NT2/D1 (cell line): ENCODE results near the gene RBM8A.

Source experiments
- DNase-seq: peaks from one replicate; pipeline ENCODE4 v3.0.0-alpha.2; 2011; ENCODE audit warnings: low read depth, low spot score
- H3K27me3 ChIP-seq: 2 replicates; pipeline ENCODE4 v1.6.0; 2011; ENCODE audit warnings: mild to moderate bottlenecking; ENCODE audit not compliant: insufficient read length, insufficient read depth
- H3K36me3 ChIP-seq: 2 replicates; pipeline ENCODE4 v1.6.1; 2011; ENCODE audit warnings: mild to moderate bottlenecking, low read length, mixed read lengths; ENCODE audit not compliant: insufficient read depth, insufficient read length
- H3K4me1 ChIP-seq: 2 replicates; pipeline ENCODE4 v1.5.1; 2011; ENCODE audit not compliant: insufficient read depth, insufficient read length
- H3K4me3 ChIP-seq: 2 replicates; pipeline ENCODE4 v1.5.1; 2011; ENCODE audit warnings: low read depth; ENCODE audit not compliant: insufficient read length
- H3K9ac ChIP-seq: 2 replicates; pipeline ENCODE4 v1.6.0; 2011; ENCODE audit warnings: low read depth; ENCODE audit not compliant: insufficient read length
- H3K9me3 ChIP-seq: 2 replicates; pipeline ENCODE4 v1.5.1; 2011; ENCODE audit warnings: mild to moderate bottlenecking, low read length; ENCODE audit not compliant: insufficient read depth
- SUZ12 ChIP-seq: IDR thresholded peaks from 2 replicates; pipeline ENCODE4 v1.6.1; 2011; ENCODE audit not compliant: insufficient read length, insufficient read depth; ENCODE audit errors: extremely low read depth
- YY1 ChIP-seq: IDR thresholded peaks from 2 replicates; pipeline ENCODE4 v1.6.1; 2011; ENCODE audit not compliant: insufficient read length, insufficient read depth
- ZNF274 ChIP-seq: IDR thresholded peaks from 2 replicates; pipeline ENCODE4 v1.6.1; 2011; ENCODE audit warnings: mild to moderate bottlenecking, low read depth, low read length

RBM8A gene

GRCh38 chr1:145927063-145927886 is at the start of gene RBM8A:
Gene RBM8A, minus strand, starts transcription at chr1:145927484. Its CDS starts 58 bp downstream, at chr1:145927426.
- Histone ChIP-seq H3K4me1 (no peaks in the 10 kb centered on the region), H3K4me3 (peak within 1 kb of the TSS; percentile 78), H3K9me3 (no peaks in the 10 kb centered on the region), H3K27me3 (no peaks in the 10 kb centered on the region), H3K36me3 (peaks cover 32% of the 10 kb centered on the region), H3K9ac (peak within 1 kb of the TSS; percentile 90)
- peak; percentile 94 for TF ChIP-seq YY1
- no peak for TF ChIP-seq ZNF274
- peak; percentile 99 for DNase-seq

GRCh38 chr1:145977016-145977415 is 49.7 kb upstream of the RBM8A start:
- H3K4me3 ChIP-seq: no peak overlapping the region
- no peak for DNase-seq
- no peaks in the 10 kb centered on the region for H3K27me3 ChIP-seq
- H3K4me1 ChIP-seq: peaks cover 6% of the 10 kb centered on the region
- no peaks in the 10 kb centered on the region for H3K36me3 ChIP-seq
- no peaks in the 10 kb centered on the region for H3K9me3 ChIP-seq
- H3K9ac ChIP-seq: no peak overlapping the region
- no peak for TF ChIP-seq YY1
- TF ChIP-seq SUZ12: no peak

- no peak overlapping the region for H3K9ac ChIP-seq
- H3K9me3 ChIP-seq: no peaks in the 10 kb centered on the region
- H3K27me3 ChIP-seq: no peaks in the 10 kb centered on the region
- H3K4me1 ChIP-seq: peaks cover 6% of the 10 kb centered on the region
- DNase-seq: no peak
- no peak for TF ChIP-seq YY1
- H3K4me3 ChIP-seq: no peak overlapping the region
- H3K36me3 ChIP-seq: no peaks in the 10 kb centered on the region
These were observed 47.9 kb upstream of the RBM8A start for GRCh38 chr1:145975216-145975615.

GRCh38 chr1:145974721-145975120 is 47.4 kb upstream of the RBM8A start:
- no peak overlapping the region for H3K9ac ChIP-seq
- H3K4me3 ChIP-seq: no peak overlapping the region
- H3K27me3 ChIP-seq: no peaks in the 10 kb centered on the region
- no peak for DNase-seq
- H3K36me3 ChIP-seq: no peaks in the 10 kb centered on the region
- TF ChIP-seq YY1 (no peak), ZNF274 (no peak), SUZ12 (no peak)
- no peaks in the 10 kb centered on the region for H3K9me3 ChIP-seq
- H3K4me1 ChIP-seq: peaks cover 6% of the 10 kb centered on the region

GRCh38 chr1:145972580-145972979 is 45.3 kb upstream of the RBM8A start:
- no peak overlapping the region for H3K9ac ChIP-seq
- no peaks in the 10 kb centered on the region for H3K4me1 ChIP-seq
- H3K9me3 ChIP-seq: peaks cover 6% of the 10 kb centered on the region
- no peaks in the 10 kb centered on the region for H3K36me3 ChIP-seq
- no peaks in the 10 kb centered on the region for H3K27me3 ChIP-seq
- H3K4me3 ChIP-seq: no peak overlapping the region
- DNase-seq: no peak
- TF ChIP-seq SUZ12 (no peak), YY1 (no peak), ZNF274 (no peak)

GRCh38 chr1:145967288-145967687 is 40.0 kb upstream of the RBM8A start:
- Histone ChIP-seq H3K27me3 (peaks cover 32% of the 10 kb centered on the region), H3K36me3 (no peaks in the 10 kb centered on the region), H3K4me3 (no peak overlapping the region), H3K9ac (no peak overlapping the region), H3K4me1 (peaks cover 4% of the 10 kb centered on the region), H3K9me3 (peaks cover 16% of the 10 kb centered on the region)
- TF ChIP-seq ZNF274 (no peak), SUZ12 (no peak), YY1 (no peak)
- no peak for DNase-seq

GRCh38 chr1:145965119-145965744 is 37.9 kb upstream of the RBM8A start:
- Histone ChIP-seq H3K9ac (peak overlapping the region; percentile 77), H3K4me3 (peak overlapping the region; percentile 59), H3K36me3 (no peaks in the 10 kb centered on the region), H3K27me3 (peaks cover 53% of the 10 kb centered on the region), H3K9me3 (peaks cover 16% of the 10 kb centered on the region), H3K4me1 (peaks cover 17% of the 10 kb centered on the region)
- no peak for DNase-seq
- TF ChIP-seq SUZ12: no peak
- no peak for TF ChIP-seq YY1
- TF ChIP-seq ZNF274: no peak
